ENCODE measurements around the gene NCAPH2.
"Not testable (repeated sequence)": the region's sequence is repeated elsewhere in the genome, so short reads cannot be mapped to it uniquely, and the experiment has no call there.

The NCAPH2 gene

GRCh38 chr22:50520184-50520583 lies 12.2 kb downstream of the NCAPH2 start:
- DNase-seq, result not testable (repeated sequence)

GRCh38 chr22:50520826-50521453 lies 12.9 kb downstream of the NCAPH2 start:
- DNase-seq, result no peak

- no peak for DNase-seq
Observed at GRCh38 chr22:50521710-50522109, 13.7 kb downstream of the NCAPH2 start.

GRCh38 chr22:50522208-50522805 lies 14.3 kb downstream of the NCAPH2 start:
- no peak for DNase-seq

- DNase-seq, result no peak
Observed at GRCh38 chr22:50522806-50523438, 14.9 kb downstream of the NCAPH2 start.

GRCh38 chr22:50523458-50523805 lies 15.4 kb downstream of the NCAPH2 start:
- DNase-seq, result no peak

GRCh38 chr22:50523806-50524675 lies 16.0 kb downstream of the NCAPH2 start:
- no peak for DNase-seq

- DNase-seq, result no peak
Observed at GRCh38 chr22:50524676-50525103, 16.7 kb downstream of the NCAPH2 start.

- peak; percentile 92 for DNase-seq
Observed at GRCh38 chr22:50525104-50525857, 17.3 kb downstream of the NCAPH2 start, which contains the start of gene SCO2. Gene SCO2, minus strand, starts transcription at chr22:50525598. Its CDS starts 1,187 bp downstream, at chr22:50524411.

GRCh38 chr22:50525858-50526107 lies 17.8 kb downstream of the NCAPH2 start:
- DNase-seq, result no peak

GRCh38 chr22:50526108-50526833 lies 18.2 kb downstream of the NCAPH2 start:
- DNase-seq, result peak; percentile 70

GRCh38 chr22:50526834-50527801 lies 19.1 kb downstream of the NCAPH2 start:
- DNase-seq, result peak; percentile 13

GRCh38 chr22:50527921-50528681 lies 20.1 kb downstream of the NCAPH2 start:
- no peak for DNase-seq

- peak; percentile 8 for DNase-seq
Observed at GRCh38 chr22:50528682-50529415, 20.8 kb downstream of the NCAPH2 start.

- no peak for DNase-seq
Observed at GRCh38 chr22:50529416-50529896, 21.4 kb downstream of the NCAPH2 start.

GRCh38 chr22:50529897-50530579 lies 22.0 kb downstream of the NCAPH2 start, which contains the start of gene TYMP:
Gene TYMP, minus strand, starts transcription at chr22:50530012. Its CDS starts 303 bp downstream, at chr22:50529709.
- peak; percentile 8 for DNase-seq

GRCh38 chr22:50530580-50530876 lies 22.5 kb downstream of the NCAPH2 start:
- no peak for DNase-seq

GRCh38 chr22:50530877-50531545 lies 23.0 kb downstream of the NCAPH2 start:
- peak; percentile 34 for DNase-seq
